CD4-positive, alpha-beta T cell (primary cell): Measurements from ENCODE around the gene LNPEP. TPM values are rescaled to one million over a fixed set of nuclear protein-coding genes. Genes with fewer than 3 reads are reported as not detected.
A peak's percentile ranks its signal among the peaks of the same experiment; 100 is the strongest.

ENCODE experiments used
- ATAC-seq: fragments of 200-7000 bp; cut with Tn5 transposase; one replicate; pipeline ENCODE4 v1.10.0; 2022; ENCODE audit warnings: mild to moderate bottlenecking; ENCODE audit not compliant: poor library complexity
- CTCF ChIA-PET: fragments of 350-600 bp; sonication (Branson Sonifier 250); formaldehyde crosslinking; loops from one replicate; lab custom pipeline; 2021; ENCODE audit warnings: antibody characterized with exemption, inconsistent platforms; lab: Charles Lee
- POLR2A ChIA-PET: fragments of 350-600 bp; sonication (Branson Sonifier 250); formaldehyde crosslinking; loops from one replicate; lab custom pipeline; 2021; ENCODE audit warnings: antibody characterized with exemption, inconsistent platforms; lab: Charles Lee
- DNase-seq, 14 experiments: peaks; one replicate each; pipeline ENCODE4 v3.0.0-alpha.2; 2013 to 2020; ENCODE audit warnings: mixed read lengths in 2 of 14
- H3K27ac ChIP-seq, 2 donors: one replicate each; pipeline versions ENCODE4 v1.5.1 to v1.7.0; 2013; ENCODE audit warnings: low read length in 2 of 2, low read depth in 1 of 2, mild to moderate bottlenecking in 1 of 2
- H3K27me3 ChIP-seq, 2 experiments: 1 replicate in 1 of 2; 2 replicates in 1 of 2; pipeline versions ENCODE4 v1.6.1 to v1.7.0; 2013; ENCODE audit warnings: low read length in 2 of 2, control low read depth in 1 of 2, mild to moderate bottlenecking in 1 of 2, moderate library complexity in 1 of 2; ENCODE audit not compliant: insufficient read depth in 2 of 2, control insufficient read depth in 1 of 2
- H3K36me3 ChIP-seq: one replicate; pipeline ENCODE4 v1.6.1; 2013; ENCODE audit warnings: low read length, control low read depth; ENCODE audit not compliant: insufficient read depth
- H3K4me1 ChIP-seq: one replicate; pipeline ENCODE4 v1.6.1; 2013; ENCODE audit warnings: low read length, control low read depth; ENCODE audit not compliant: insufficient read depth
- H3K4me3 ChIP-seq: one replicate; pipeline ENCODE4 v1.5.1; 2013; ENCODE audit warnings: mild to moderate bottlenecking, low read length, moderate library complexity
- H3K9me3 ChIP-seq, 2 experiments: 1 replicate in 1 of 2; 2 replicates in 1 of 2; pipeline versions ENCODE4 v1.6.1 to v1.7.0; 2013; ENCODE audit warnings: low read length in 2 of 2, mild to moderate bottlenecking in 2 of 2, control low read depth in 1 of 2, moderate library complexity in 1 of 2; ENCODE audit not compliant: control insufficient read depth in 1 of 2, insufficient read depth in 1 of 2
- H3K27ac Mint-ChIP-seq: one replicate; pipeline ENCODE4 v1.8.0; 2020; ENCODE audit warnings: mixed read lengths
- H3K27me3 Mint-ChIP-seq: one replicate; pipeline ENCODE4 v1.8.0; 2021; ENCODE audit warnings: mixed read lengths
- H3K36me3 Mint-ChIP-seq: one replicate; pipeline ENCODE4 v1.8.0; 2021; ENCODE audit warnings: low read depth, mixed read lengths
- H3K4me1 Mint-ChIP-seq: one replicate; pipeline ENCODE4 v1.8.0; 2021; ENCODE audit warnings: low read depth, mixed read lengths
- H3K4me3 Mint-ChIP-seq: one replicate; pipeline ENCODE4 v1.8.0; 2020; ENCODE audit warnings: mild to moderate bottlenecking, mixed read lengths
- H3K9me3 Mint-ChIP-seq: one replicate; pipeline ENCODE4 v1.8.0; 2020; ENCODE audit warnings: mixed read lengths
- intact Hi-C, 2 experiments: fragments of 100-400 bp; cut with DNase I in 1 of 2; cut with micrococcal nuclease in 1 of 2; formaldehyde crosslinking; loops; one replicate each; pipeline versions ENCODE4 v1.15.1 to v1.9.0; 2023 to 2025; cut with DNase I, micrococcal nuclease
- total RNA-seq, 174 experiments: library from RNA in 2 of 174; stranded (reverse) in 2 of 174; gene quantifications; one replicate each; pipeline ENCODE4 v1.2.3 and lab custom pipeline; 2021 to 2026
- TF ChIP-seq, protein P1 (sequence below): fragments of 200-600 bp; IDR thresholded peaks from one replicate; pipeline ENCODE4 v1.8.0; 2022; ENCODE audit warnings: antibody characterized with exemption, mild to moderate bottlenecking

LNPEP gene
- total RNA-seq, 2 experiments from 2014 or later = 52.0 to 52.7 TPM

DNA sequence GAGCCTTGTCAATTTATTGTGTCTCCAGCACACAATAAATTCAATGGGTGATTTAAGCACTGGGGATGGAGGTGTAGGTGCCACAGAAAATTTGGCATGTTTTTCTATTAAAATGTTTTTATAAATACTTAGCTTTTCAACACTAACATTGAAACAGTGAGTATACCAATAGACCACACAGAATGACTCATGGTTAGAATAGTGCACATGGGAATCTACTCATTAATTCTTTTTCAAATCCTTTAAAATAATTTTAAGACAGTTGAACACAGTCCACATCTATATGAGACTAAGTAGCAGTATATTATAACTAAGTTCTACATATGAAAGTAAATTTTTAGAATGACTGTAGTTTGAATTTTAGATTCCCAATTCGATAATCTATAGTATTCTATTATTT is 67.1 kb downstream of the LNPEP start:
- Mint-ChIP-seq H3K27me3 (no peaks in the 10 kb centered on the region), H3K9me3 (no peaks in the 10 kb centered on the region), H3K4me3 (no peak overlapping the region), H3K36me3 (peaks cover 34% of the 10 kb centered on the region), H3K4me1 (peaks cover 23% of the 10 kb centered on the region), H3K27ac (no peak overlapping the region)
- DNase-seq (no peak), ATAC-seq (no peak)
- intact Hi-C loops = loop anchor here in 1 of 2 experiments (5.0 to 10.0 kb wide), 2 partner anchors 159 to 228 kb away; no protein-coding TSS in a partner anchor
- H3K4me1 ChIP-seq = no peaks in the 10 kb centered on the region
- ChIA-PET POLR2A (interaction anchor here (1.1 kb wide), 1 partner anchor 41 kb away, joined by 3 read pairs; no protein-coding TSS in a partner anchor), CTCF (interaction anchor here (0.9 kb wide), 1 partner anchor 134 kb away, joined by 3 read pairs; no protein-coding TSS in a partner anchor)
- H3K27me3 ChIP-seq = no peaks in the 10 kb centered on the region
- H3K9me3 ChIP-seq = no peaks in the 10 kb centered on the region
- H3K27ac ChIP-seq = no peak overlapping the region
- TF ChIP-seq, protein P1, sequence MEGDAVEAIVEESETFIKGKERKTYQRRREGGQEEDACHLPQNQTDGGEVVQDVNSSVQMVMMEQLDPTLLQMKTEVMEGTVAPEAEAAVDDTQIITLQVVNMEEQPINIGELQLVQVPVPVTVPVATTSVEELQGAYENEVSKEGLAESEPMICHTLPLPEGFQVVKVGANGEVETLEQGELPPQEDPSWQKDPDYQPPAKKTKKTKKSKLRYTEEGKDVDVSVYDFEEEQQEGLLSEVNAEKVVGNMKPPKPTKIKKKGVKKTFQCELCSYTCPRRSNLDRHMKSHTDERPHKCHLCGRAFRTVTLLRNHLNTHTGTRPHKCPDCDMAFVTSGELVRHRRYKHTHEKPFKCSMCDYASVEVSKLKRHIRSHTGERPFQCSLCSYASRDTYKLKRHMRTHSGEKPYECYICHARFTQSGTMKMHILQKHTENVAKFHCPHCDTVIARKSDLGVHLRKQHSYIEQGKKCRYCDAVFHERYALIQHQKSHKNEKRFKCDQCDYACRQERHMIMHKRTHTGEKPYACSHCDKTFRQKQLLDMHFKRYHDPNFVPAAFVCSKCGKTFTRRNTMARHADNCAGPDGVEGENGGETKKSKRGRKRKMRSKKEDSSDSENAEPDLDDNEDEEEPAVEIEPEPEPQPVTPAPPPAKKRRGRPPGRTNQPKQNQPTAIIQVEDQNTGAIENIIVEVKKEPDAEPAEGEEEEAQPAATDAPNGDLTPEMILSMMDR = no peak
- no peak overlapping the region for H3K4me3 ChIP-seq
- peaks cover 81% of the 10 kb centered on the region for H3K36me3 ChIP-seq

- H3K4me3 Mint-ChIP-seq = no peak overlapping the region
- Histone ChIP-seq H3K27ac (no peak overlapping the region), H3K36me3 (peaks cover 67% of the 10 kb centered on the region), H3K27me3 (no peaks in the 10 kb centered on the region), H3K9me3 (no peaks in the 10 kb centered on the region), H3K4me3 (no peak overlapping the region), H3K4me1 (peaks cover 4% of the 10 kb centered on the region)
- TF ChIP-seq, protein P1 = no peak
- ATAC-seq (no peak), DNase-seq (no peak)
- POLR2A ChIA-PET = no interaction called here
- CTCF ChIA-PET = interaction anchor here (0.7 to 1.8 kb wide), 2 partner anchors 136 to 413 kb away, joined by 3 to 5 read pairs; no protein-coding TSS in a partner anchor
- intact Hi-C loops = loop anchor here in 1 of 2 experiments (5.0 to 10.0 kb wide), 2 partner anchors 158 to 230 kb away; no protein-coding TSS in a partner anchor
- H3K27me3 Mint-ChIP-seq = no peaks in the 10 kb centered on the region
- H3K4me1 Mint-ChIP-seq = peaks cover 22% of the 10 kb centered on the region
- H3K27ac Mint-ChIP-seq = no peak overlapping the region
- H3K36me3 Mint-ChIP-seq = peaks cover 42% of the 10 kb centered on the region
- no peaks in the 10 kb centered on the region for H3K9me3 Mint-ChIP-seq
Observed at GRCh38 chr5:97004423-97005060, 68.7 kb downstream of the LNPEP start.

DNA sequence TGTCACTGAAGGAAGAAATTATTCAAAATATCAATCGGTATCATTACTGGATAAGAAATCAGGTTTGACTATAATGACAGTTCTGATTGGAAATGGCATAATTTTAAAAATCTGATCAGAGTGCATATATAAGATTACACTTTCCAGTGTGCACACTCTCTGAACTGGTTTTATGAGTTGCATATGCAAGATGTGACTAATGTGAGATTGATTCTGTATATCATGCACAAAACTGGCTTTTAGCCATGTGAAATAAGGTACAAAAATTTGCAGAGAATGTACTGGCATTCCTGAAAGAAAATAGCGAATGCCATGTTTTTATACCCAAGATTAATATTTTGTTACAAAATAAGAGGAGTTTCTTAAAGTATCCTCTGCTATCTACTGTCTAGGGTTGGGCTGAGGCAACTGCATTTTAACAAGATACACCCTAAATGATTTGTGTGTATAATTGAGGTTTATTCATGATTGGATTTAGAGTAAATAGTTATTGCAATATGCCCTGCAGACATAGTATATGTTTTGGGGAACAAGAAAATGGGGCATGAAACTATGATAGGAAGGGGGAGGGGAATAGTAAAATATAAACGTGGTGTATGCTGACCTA is 70.7 kb downstream of the LNPEP start:
- H3K4me1 Mint-ChIP-seq = peaks cover 36% of the 10 kb centered on the region
- no peaks in the 10 kb centered on the region for H3K9me3 ChIP-seq
- ChIA-PET CTCF (interaction anchor here (1.8 kb wide), 1 partner anchor 138 kb away, joined by 5 read pairs; no protein-coding TSS in a partner anchor), POLR2A (no interaction called here)
- intact Hi-C loops = loop anchor here in 1 of 2 experiments (10.0 kb wide), 1 partner anchor 232 kb away; no protein-coding TSS in a partner anchor
- no peak overlapping the region for H3K27ac ChIP-seq
- no peak for ATAC-seq
- H3K4me3 Mint-ChIP-seq = no peak overlapping the region
- TF ChIP-seq, protein P1 = no peak
- no peaks in the 10 kb centered on the region for H3K27me3 Mint-ChIP-seq
- H3K4me3 ChIP-seq = no peak overlapping the region
- DNase-seq = no peak
- H3K9me3 Mint-ChIP-seq = no peaks in the 10 kb centered on the region
- peaks cover 4% of the 10 kb centered on the region for H3K4me1 ChIP-seq
- H3K27me3 ChIP-seq = no peaks in the 10 kb centered on the region
- H3K36me3 ChIP-seq = peaks cover 59% of the 10 kb centered on the region
- peaks cover 59% of the 10 kb centered on the region for H3K36me3 Mint-ChIP-seq
- H3K27ac Mint-ChIP-seq = peak overlapping the region; percentile 43
